ENCODE measurements around the gene KLF7. TPM values are rescaled to one million over a fixed set of nuclear protein-coding genes. Genes with fewer than 3 reads are reported as not detected.

The KLF7 gene
- total and polyA plus RNA-seq, 9 donors: 9.5 to 68.1 (median 31.8) TPM

DNA sequence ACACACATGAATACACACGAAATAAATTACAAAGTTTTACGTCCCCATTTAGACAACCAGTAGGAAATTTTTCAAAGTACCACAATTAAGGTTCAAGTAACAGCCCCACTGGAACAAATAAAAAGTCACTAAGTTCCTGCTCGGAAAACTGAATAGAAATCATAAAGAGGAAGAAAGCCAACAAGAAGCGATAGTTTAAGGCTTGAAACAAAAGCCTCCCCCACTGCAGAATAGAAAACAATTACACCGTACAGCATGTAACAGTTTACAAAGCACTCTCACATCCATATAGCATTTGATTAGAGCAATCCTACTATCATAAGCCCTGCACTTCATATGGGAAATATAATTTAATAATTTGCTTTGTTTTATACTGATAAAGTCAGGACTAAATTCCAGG lies 15.5 kb downstream of the KLF7 start:
- H3K4me3 ChIP-seq: no peak overlapping the region
- H3K9me3 ChIP-seq: no peaks in the 10 kb centered on the region
- H3K27ac ChIP-seq: no peak overlapping the region
- H3K4me1 ChIP-seq (ENCODE audit: insufficient read depth): peaks cover 22% of the 10 kb centered on the region
- DNase-seq: no peak
- WGBS, 3 donors: 26 to 29% (median 26%) methylated on average over 5 of the region's 5 CpGs
- intact Hi-C loops (cut with DNase I): no loop called here
- H3K36me3 ChIP-seq: no peaks in the 10 kb centered on the region
- H3K27me3 ChIP-seq: no peaks in the 10 kb centered on the region
- TF ChIP-seq EP300 (IDR thresholded peaks at IDR 0.05) (no peak), POLR2A (IDR thresholded peaks at IDR 0.05) (no peak)
- TF ChIP-seq, protein P1, sequence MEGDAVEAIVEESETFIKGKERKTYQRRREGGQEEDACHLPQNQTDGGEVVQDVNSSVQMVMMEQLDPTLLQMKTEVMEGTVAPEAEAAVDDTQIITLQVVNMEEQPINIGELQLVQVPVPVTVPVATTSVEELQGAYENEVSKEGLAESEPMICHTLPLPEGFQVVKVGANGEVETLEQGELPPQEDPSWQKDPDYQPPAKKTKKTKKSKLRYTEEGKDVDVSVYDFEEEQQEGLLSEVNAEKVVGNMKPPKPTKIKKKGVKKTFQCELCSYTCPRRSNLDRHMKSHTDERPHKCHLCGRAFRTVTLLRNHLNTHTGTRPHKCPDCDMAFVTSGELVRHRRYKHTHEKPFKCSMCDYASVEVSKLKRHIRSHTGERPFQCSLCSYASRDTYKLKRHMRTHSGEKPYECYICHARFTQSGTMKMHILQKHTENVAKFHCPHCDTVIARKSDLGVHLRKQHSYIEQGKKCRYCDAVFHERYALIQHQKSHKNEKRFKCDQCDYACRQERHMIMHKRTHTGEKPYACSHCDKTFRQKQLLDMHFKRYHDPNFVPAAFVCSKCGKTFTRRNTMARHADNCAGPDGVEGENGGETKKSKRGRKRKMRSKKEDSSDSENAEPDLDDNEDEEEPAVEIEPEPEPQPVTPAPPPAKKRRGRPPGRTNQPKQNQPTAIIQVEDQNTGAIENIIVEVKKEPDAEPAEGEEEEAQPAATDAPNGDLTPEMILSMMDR (IDR thresholded peaks at IDR 0.05): no peak

DNA sequence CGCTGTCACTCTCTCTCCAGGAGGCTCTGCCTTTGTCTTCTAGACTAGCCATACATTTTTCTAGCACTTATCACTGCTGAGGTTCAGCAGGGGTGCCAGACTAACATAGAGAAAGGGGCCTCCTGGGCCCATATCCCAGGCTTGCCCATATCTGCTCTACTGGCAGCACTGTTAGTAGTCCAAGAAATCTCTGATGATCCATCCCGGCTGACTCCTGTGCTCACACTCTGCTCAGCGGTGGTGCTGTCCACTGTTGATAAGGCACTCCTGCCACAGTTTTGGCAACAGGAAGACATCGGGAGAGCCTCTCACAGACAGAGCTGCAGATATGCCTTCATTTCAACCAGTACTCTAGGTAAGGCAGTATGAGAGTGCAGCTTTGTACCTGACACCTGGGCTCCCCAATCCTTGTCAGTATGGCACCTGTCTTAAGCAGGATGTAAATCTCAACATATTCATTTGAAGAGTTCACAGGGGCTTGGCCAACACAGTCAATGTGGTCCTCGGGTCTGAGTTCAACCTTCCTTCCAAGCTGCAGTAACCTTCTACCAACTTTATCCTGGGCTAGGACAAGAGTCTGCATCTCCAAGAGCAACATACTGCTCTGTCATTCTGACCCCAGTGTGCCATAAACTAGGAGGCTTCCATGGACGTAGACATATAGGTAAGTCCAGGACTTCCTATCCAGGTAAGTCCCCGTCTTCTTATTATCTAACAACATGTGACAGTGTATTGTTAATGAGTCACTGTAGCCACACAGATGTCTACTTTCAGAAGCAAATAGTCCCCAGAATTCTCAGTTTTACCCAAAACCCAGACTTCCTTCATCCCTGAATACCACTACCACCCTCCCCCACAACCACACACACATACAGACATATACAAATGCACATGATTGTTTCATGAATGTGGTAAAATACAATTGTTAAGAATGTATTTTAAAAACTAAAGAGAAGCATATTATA lies 16.2 kb downstream of the KLF7 start:
- Histone ChIP-seq H3K27me3 (no peaks in the 10 kb centered on the region), H3K36me3 (no peaks in the 10 kb centered on the region), H3K9me3 (no peaks in the 10 kb centered on the region), H3K4me1 (ENCODE audit: insufficient read depth) (peaks cover 22% of the 10 kb centered on the region), H3K4me3 (no peak overlapping the region), H3K27ac (no peak overlapping the region)
- WGBS, 3 donors: 54% methylated on average over 7 of the region's 7 CpGs
- TF ChIP-seq, protein P1 (IDR thresholded peaks at IDR 0.05): no peak
- TF ChIP-seq POLR2A (IDR thresholded peaks at IDR 0.05) (no peak), EP300 (IDR thresholded peaks at IDR 0.05) (no peak)
- peak in 2 of 5 donors; percentile 35 to 45 for DNase-seq
- intact Hi-C loops (cut with DNase I): no loop called here

DNA sequence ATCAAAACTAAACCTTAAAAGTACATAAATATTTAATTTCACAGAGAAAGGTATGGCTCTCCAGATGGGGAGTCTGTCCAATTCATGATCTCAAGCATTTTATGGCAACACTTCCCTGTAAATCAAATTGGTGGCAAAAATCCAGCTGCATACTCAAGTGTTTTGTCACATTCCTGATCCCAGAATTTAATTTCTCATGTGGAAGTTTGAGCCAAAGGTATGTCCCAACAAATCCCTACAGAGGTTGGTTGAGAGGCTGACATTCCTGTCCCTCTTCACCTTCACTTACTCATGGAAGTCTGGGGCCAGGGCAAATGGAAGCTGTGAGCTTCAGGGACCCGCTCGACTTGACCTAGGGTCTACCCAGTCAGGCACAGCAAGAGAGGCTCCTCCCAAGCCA lies 17.7 kb downstream of the KLF7 start:
- H3K27ac ChIP-seq: no peak overlapping the region
- no peaks in the 10 kb centered on the region for H3K27me3 ChIP-seq
- H3K4me3 ChIP-seq: no peak overlapping the region
- no peak for DNase-seq
- no peaks in the 10 kb centered on the region for H3K36me3 ChIP-seq
- TF ChIP-seq EP300 (IDR thresholded peaks at IDR 0.05): no peak
- TF ChIP-seq POLR2A (IDR thresholded peaks at IDR 0.05): no peak
- TF ChIP-seq, protein P1 (IDR thresholded peaks at IDR 0.05): no peak
- intact Hi-C loops (cut with DNase I): no loop called here
- peaks cover 26% of the 10 kb centered on the region for H3K4me1 ChIP-seq (ENCODE audit: insufficient read depth)
- H3K9me3 ChIP-seq: no peaks in the 10 kb centered on the region
- WGBS, 3 donors: 88 to 95% (median 94%) methylated on average over 2 of the region's 2 CpGs

GRCh38 chr2:207144173-207144785 lies 21.5 kb downstream of the KLF7 start:
- Histone ChIP-seq H3K27me3 (no peaks in the 10 kb centered on the region), H3K4me1 (ENCODE audit: insufficient read depth) (peaks cover 23% of the 10 kb centered on the region), H3K4me3 (no peak overlapping the region), H3K27ac (peak overlapping the region; percentile 51 to 76), H3K36me3 (no peaks in the 10 kb centered on the region), H3K9me3 (no peaks in the 10 kb centered on the region)
- WGBS, 3 donors: 92 to 97% (median 96%) methylated on average over 3 of the region's 3 CpGs
- no peak for DNase-seq
- intact Hi-C loops (cut with DNase I): no loop called here
- TF ChIP-seq EP300 (IDR thresholded peaks at IDR 0.05) (no peak), POLR2A (IDR thresholded peaks at IDR 0.05) (no peak)
- TF ChIP-seq, protein P1 (IDR thresholded peaks at IDR 0.05): no peak
